ENCODE data around the gene ERI3. TPM values are rescaled to one million over a fixed set of nuclear protein-coding genes. Genes with fewer than 3 reads are reported as not detected.

The ERI3 gene
- total RNA-seq, 1 experiment from 2014 or later = 74.7 TPM

- ATAC-seq = no peak
These were observed 134.9 kb downstream of the ERI3 start for GRCh38 chr1:44220001-44220751.

GRCh38 chr1:44219301-44219626 is 135.8 kb downstream of the ERI3 start:
- ATAC-seq = no peak
- peaks cover 43% of the 10 kb centered on the region for H3K36me3 Mint-ChIP-seq
- POLR2A ChIA-PET = no interaction called here

More at GRCh38 chr1:44220001-44220751, 134.9 kb downstream of the ERI3 start:
- CTCF ChIA-PET = interaction anchor here (1.0 to 6.3 kb wide), 7 partner anchors 8 to 433 kb away, joined by 3 to 57 read pairs (median 4); no protein-coding TSS in a partner anchor
- TF ChIP-seq RORB (CRISPR knock-in tag; IDR thresholded peaks at IDR 0.05) (no peak), FOXP1 (CRISPR knock-in tag; IDR thresholded peaks at IDR 0.05; ENCODE audit: borderline replicate concordance) (peak; percentile 28; the same call in 1 of the 2 replicates)
- DNase-seq (ENCODE audit: low spot score) = no peak
- POLR2A ChIA-PET = no interaction called here
- Mint-ChIP-seq H3K27ac (no peak overlapping the region), H3K36me3 (peaks cover 45% of the 10 kb centered on the region), H3K4me1 (no peaks in the 10 kb centered on the region), H3K27me3 (ENCODE audit: low read depth) (no peaks in the 10 kb centered on the region; the same call in 1 of the 2 replicates), H3K4me3 (no peak overlapping the region), H3K9me3 (0 out of 2 replicates have a peak, but pooled peaks cover under 1% of the 10 kb centered on the region)

DNA sequence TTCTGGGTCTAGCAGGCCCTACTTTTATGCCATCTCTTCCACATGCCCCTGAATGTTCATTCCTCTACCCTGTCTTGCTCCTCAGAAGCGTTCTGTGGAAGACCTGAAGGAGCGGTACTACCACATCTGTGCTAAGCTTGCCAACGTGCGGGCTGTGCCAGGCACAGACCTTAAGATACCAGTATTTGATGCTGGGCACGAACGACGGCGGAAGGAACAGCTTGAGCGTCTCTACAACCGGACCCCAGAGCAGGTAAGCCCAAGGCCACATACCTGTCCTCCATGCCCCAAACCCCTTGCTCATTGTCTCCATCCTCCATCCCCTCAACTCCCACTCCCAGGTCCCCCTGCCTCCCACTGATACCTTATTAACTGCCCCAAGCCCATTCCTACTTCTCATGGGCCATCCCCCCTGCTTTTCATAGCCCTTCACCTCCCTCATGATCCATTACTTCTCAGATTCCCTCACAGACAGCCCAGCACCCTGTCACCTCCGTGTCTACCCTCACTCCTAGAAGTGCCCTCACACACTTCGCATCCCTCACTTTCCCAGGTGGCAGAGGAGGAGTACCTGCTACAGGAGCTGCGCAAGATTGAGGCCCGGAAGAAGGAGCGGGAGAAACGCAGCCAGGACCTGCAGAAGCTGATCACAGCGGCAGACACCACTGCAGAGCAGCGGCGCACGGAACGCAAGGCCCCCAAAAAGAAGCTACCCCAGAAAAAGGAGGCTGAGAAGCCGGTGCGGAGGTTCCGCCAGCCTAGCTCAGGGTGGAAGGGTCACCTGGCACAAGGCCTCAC is 136.4 kb downstream of the ERI3 start:
- ChIA-PET POLR2A (interaction anchor here (1.2 to 1.4 kb wide), 2 partner anchors 15 to 433 kb away, joined by 3 to 5 read pairs; no protein-coding TSS in a partner anchor), CTCF (interaction anchor here (0.9 to 6.3 kb wide), 15 partner anchors 19 to 437 kb away, joined by 3 to 57 read pairs (median 7); no protein-coding TSS in a partner anchor)
- Mint-ChIP-seq H3K27ac (no peak overlapping the region), H3K9me3 (no peaks in the 10 kb centered on the region), H3K4me3 (no peak overlapping the region), H3K27me3 (ENCODE audit: low read depth) (no peaks in the 10 kb centered on the region), H3K4me1 (peaks cover 5% of the 10 kb centered on the region), H3K36me3 (peaks cover 43% of the 10 kb centered on the region)
- ATAC-seq (no peak), DNase-seq (ENCODE audit: low spot score) (no peak)
- TF ChIP-seq ZNF396 (CRISPR knock-in tag; IDR thresholded peaks at IDR 0.05; ENCODE audit: borderline replicate concordance) (no peak), ZNF281 (CRISPR knock-in tag; IDR thresholded peaks at IDR 0.05) (no peak), ZNF121 (CRISPR knock-in tag; IDR thresholded peaks at IDR 0.05) (no peak), PRRX2 (CRISPR knock-in tag; IDR thresholded peaks at IDR 0.05) (no peak), ZNF138 (CRISPR knock-in tag; conservative IDR thresholded peaks at IDR 0.05) (no peak)
- TF ChIP-seq, protein P1, sequence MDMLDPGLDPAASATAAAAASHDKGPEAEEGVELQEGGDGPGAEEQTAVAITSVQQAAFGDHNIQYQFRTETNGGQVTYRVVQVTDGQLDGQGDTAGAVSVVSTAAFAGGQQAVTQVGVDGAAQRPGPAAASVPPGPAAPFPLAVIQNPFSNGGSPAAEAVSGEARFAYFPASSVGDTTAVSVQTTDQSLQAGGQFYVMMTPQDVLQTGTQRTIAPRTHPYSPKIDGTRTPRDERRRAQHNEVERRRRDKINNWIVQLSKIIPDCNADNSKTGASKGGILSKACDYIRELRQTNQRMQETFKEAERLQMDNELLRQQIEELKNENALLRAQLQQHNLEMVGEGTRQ (CRISPR knock-in tag; IDR thresholded peaks at IDR 0.05) = no peak
- TF ChIP-seq, protein P2, sequence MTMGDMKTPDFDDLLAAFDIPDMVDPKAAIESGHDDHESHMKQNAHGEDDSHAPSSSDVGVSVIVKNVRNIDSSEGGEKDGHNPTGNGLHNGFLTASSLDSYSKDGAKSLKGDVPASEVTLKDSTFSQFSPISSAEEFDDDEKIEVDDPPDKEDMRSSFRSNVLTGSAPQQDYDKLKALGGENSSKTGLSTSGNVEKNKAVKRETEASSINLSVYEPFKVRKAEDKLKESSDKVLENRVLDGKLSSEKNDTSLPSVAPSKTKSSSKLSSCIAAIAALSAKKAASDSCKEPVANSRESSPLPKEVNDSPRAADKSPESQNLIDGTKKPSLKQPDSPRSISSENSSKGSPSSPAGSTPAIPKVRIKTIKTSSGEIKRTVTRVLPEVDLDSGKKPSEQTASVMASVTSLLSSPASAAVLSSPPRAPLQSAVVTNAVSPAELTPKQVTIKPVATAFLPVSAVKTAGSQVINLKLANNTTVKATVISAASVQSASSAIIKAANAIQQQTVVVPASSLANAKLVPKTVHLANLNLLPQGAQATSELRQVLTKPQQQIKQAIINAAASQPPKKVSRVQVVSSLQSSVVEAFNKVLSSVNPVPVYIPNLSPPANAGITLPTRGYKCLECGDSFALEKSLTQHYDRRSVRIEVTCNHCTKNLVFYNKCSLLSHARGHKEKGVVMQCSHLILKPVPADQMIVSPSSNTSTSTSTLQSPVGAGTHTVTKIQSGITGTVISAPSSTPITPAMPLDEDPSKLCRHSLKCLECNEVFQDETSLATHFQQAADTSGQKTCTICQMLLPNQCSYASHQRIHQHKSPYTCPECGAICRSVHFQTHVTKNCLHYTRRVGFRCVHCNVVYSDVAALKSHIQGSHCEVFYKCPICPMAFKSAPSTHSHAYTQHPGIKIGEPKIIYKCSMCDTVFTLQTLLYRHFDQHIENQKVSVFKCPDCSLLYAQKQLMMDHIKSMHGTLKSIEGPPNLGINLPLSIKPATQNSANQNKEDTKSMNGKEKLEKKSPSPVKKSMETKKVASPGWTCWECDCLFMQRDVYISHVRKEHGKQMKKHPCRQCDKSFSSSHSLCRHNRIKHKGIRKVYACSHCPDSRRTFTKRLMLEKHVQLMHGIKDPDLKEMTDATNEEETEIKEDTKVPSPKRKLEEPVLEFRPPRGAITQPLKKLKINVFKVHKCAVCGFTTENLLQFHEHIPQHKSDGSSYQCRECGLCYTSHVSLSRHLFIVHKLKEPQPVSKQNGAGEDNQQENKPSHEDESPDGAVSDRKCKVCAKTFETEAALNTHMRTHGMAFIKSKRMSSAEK (CRISPR knock-in tag; IDR thresholded peaks at IDR 0.05; ENCODE audit: borderline replicate concordance) = no peak
- TF ChIP-seq, protein P3, sequence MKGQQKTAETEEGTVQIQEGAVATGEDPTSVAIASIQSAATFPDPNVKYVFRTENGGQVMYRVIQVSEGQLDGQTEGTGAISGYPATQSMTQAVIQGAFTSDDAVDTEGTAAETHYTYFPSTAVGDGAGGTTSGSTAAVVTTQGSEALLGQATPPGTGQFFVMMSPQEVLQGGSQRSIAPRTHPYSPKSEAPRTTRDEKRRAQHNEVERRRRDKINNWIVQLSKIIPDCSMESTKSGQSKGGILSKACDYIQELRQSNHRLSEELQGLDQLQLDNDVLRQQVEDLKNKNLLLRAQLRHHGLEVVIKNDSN (CRISPR knock-in tag; IDR thresholded peaks at IDR 0.05) = no peak

More at GRCh38 chr1:44219301-44219626, 135.8 kb downstream of the ERI3 start:
- Mint-ChIP-seq H3K27ac (no peak overlapping the region), H3K4me3 (no peak overlapping the region), H3K9me3 (no peaks in the 10 kb centered on the region), H3K27me3 (ENCODE audit: low read depth) (no peaks in the 10 kb centered on the region), H3K4me1 (no peaks in the 10 kb centered on the region)
- DNase-seq (ENCODE audit: low spot score) = no peak
- TF ChIP-seq AFF4 (CRISPR knock-in tag; IDR thresholded peaks at IDR 0.05; ENCODE audit: borderline replicate concordance) = no peak
- CTCF ChIA-PET = interaction anchor here (0.5 to 6.3 kb wide), 6 partner anchors 27 to 335 kb away, joined by 3 to 57 read pairs (median 6); no protein-coding TSS in a partner anchor

All from WTC11 (cell line).